DOHH2 (cell line): Measurements from ENCODE around the gene SEPTIN10.

Experiments
- H3F3A ChIP-seq: fragments of 200-600 bp; sonication (generic), shearing (Covaris generic); 2 replicates; pipeline ENCODE4 v1.6.0; 2016; ENCODE audit warnings: antibody characterized with exemption, mild to moderate bottlenecking; ENCODE audit not compliant: control insufficient read depth, insufficient read depth
- H3K27ac ChIP-seq: fragments of 200-600 bp; sonication (generic); 2 replicates; pipeline ENCODE4 v1.5.1; 2014; ENCODE audit warnings: low read depth, mild to moderate bottlenecking, low read length, moderate library complexity
- H3K27me3 ChIP-seq: fragments of 200-600 bp; sonication (generic); 2 replicates; pipeline ENCODE4 v1.6.1; 2014; ENCODE audit warnings: mild to moderate bottlenecking, low read length, mixed read lengths; ENCODE audit not compliant: control insufficient read depth
- H3K36me3 ChIP-seq: fragments of 200-600 bp; sonication (generic); 2 replicates; pipeline ENCODE4 v1.6.1; 2014; ENCODE audit warnings: mild to moderate bottlenecking, low read length, moderate library complexity, mixed read lengths; ENCODE audit not compliant: control insufficient read depth
- H3K4me1 ChIP-seq: fragments of 200-600 bp; sonication (generic); 2 replicates; pipeline ENCODE4 v1.6.1; 2014; ENCODE audit warnings: mild to moderate bottlenecking, low read length, mixed read lengths; ENCODE audit not compliant: control insufficient read depth
- H3K4me2 ChIP-seq: fragments of 200-600 bp; sonication (generic); 2 replicates; pipeline ENCODE4 v1.6.0; 2014; ENCODE audit warnings: mild to moderate bottlenecking, low read length, moderate library complexity
- H3K4me3 ChIP-seq: fragments of 200-600 bp; sonication (generic); 2 replicates; pipeline ENCODE4 v1.5.1; 2014; ENCODE audit warnings: mild to moderate bottlenecking, low read length, mixed read lengths
- H3K79me2 ChIP-seq: fragments of 200-600 bp; sonication (generic); 2 replicates; pipeline ENCODE4 v1.6.1; 2014; ENCODE audit warnings: mild to moderate bottlenecking, low read length, mixed read lengths; ENCODE audit not compliant: control insufficient read depth
- H3K9me2 ChIP-seq: fragments of 200-600 bp; sonication (generic); replicated peaks from 2 replicates; pipeline ENCODE4 v1.6.1; 2014; ENCODE audit warnings: mild to moderate bottlenecking, low read length, mixed read lengths; ENCODE audit not compliant: control insufficient read depth
- H3K9me3 ChIP-seq: fragments of 200-600 bp; sonication (generic); 2 replicates; pipeline ENCODE4 v1.6.1; 2014; ENCODE audit warnings: antibody characterized with exemption, low read length, mixed read lengths; ENCODE audit not compliant: control insufficient read depth, insufficient read depth
- H4K20me1 ChIP-seq: fragments of 200-600 bp; sonication (generic); 2 replicates; pipeline ENCODE4 v1.6.0; 2014; ENCODE audit warnings: low read depth, mild to moderate bottlenecking, antibody characterized with exemption, low read length, moderate library complexity; ENCODE audit not compliant: control insufficient read depth, insufficient read depth
- CTCF ChIP-seq: fragments of 200-600 bp; sonication (generic); IDR thresholded peaks from one replicate; pipeline ENCODE4 v1.5.1; 2014; ENCODE audit warnings: antibody characterized with exemption, mild to moderate bottlenecking, low read depth, low read length; ENCODE audit not compliant: poor library complexity, severe bottlenecking
- EZH2phosphoT487 ChIP-seq: fragments of 200-600 bp; sonication (generic); IDR thresholded peaks from 2 replicates; pipeline ENCODE4 v1.6.1; 2017; ENCODE audit warnings: borderline replicate concordance, mild to moderate bottlenecking, antibody characterized with exemption, low read length, moderate library complexity, mixed read lengths

Gene SEPTIN10

GRCh38 chr2:109549016-109549590 is 64.7 kb downstream of the SEPTIN10 start:
- Histone ChIP-seq H4K20me1 (no peaks in the 10 kb centered on the region), H3K27ac (no peak overlapping the region), H3K9me2 (no peaks in the 10 kb centered on the region), H3K9me3 (no peaks in the 10 kb centered on the region), H3K36me3 (no peaks in the 10 kb centered on the region), H3K4me1 (no peaks in the 10 kb centered on the region), H3K4me3 (no peak overlapping the region), H3K27me3 (no peaks in the 10 kb centered on the region), H3K79me2 (no peaks in the 10 kb centered on the region), H3F3A (no peaks in the 10 kb centered on the region), H3K4me2 (no peak overlapping the region)
- TF ChIP-seq EZH2phosphoT487 (no peak), CTCF (no peak)

DNA sequence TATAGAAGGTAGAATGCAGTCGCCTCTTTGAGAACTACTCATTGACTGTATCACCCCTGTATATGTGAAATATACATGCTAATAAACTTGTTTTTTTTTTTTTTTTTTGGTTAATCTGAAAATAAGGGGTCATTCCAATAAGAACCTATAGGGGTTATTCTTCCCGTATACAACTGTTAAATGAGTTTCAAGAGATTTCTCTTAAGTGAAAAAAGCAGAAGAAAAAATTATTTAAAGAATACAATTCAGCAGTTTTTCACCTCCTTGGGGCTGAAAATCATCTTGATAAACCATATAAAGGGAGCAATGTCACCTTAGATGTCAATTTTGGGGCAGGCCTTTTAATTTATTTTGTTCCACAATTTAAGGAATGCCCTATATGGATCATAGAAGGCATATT is 66.5 kb downstream of the SEPTIN10 start:
- no peak overlapping the region for H3K4me3 ChIP-seq
- no peaks in the 10 kb centered on the region for H3K27me3 ChIP-seq
- no peaks in the 10 kb centered on the region for H3K9me2 ChIP-seq
- no peaks in the 10 kb centered on the region for H3F3A ChIP-seq
- H3K9me3 ChIP-seq: no peaks in the 10 kb centered on the region
- H3K27ac ChIP-seq: no peak overlapping the region
- no peaks in the 10 kb centered on the region for H3K36me3 ChIP-seq
- TF ChIP-seq EZH2phosphoT487 (no peak), CTCF (no peak)
- no peaks in the 10 kb centered on the region for H3K4me1 ChIP-seq
- H3K79me2 ChIP-seq: no peaks in the 10 kb centered on the region
- H3K4me2 ChIP-seq: no peak overlapping the region
- no peaks in the 10 kb centered on the region for H4K20me1 ChIP-seq

DNA sequence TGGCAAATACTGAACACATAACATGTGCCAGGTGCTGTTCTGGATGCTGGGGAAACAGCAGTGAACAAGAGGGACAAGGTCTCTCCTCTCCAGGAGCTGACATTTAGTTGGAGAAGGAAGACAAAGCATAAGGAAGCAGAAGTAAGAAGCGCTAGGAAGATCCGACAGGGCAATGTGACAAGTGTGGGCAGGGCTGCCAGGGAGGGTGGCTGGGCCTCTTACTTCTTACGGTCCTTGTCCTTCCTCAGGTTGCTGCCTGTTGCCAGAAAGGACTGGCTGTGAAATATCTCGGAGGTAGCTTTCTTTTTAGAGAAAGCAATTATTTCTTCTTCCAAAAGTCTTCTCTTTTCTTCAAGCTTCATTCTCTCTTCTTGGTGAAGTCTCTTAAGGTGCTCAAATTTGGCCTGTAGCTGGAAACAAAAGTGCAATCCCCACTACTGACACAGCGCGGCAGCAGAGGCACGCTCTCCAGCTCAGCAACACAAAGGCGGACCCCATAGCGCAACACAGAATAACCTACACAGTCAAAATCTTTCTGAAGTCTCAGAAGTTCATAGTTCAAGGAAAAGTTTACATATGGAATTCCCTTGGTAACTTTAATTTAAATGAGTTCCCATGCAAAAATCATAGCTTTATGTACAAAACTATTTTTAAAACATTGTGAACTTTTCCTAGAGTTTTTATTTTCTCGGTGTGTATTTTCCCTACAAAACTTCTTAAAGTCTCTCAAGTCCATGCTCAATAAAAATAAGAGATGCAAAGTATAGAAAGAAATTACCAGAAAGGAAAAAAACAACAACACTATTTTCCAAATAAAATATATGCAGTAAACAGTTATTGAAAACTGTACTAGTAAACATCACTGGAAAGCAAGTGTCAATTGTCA is 67.7 kb downstream of the SEPTIN10 start:
- Histone ChIP-seq H3K36me3 (no peaks in the 10 kb centered on the region), H3K9me3 (no peaks in the 10 kb centered on the region), H3K27me3 (no peaks in the 10 kb centered on the region), H3K4me2 (no peak overlapping the region), H3F3A (no peaks in the 10 kb centered on the region), H3K79me2 (no peaks in the 10 kb centered on the region), H3K27ac (no peak overlapping the region), H4K20me1 (no peaks in the 10 kb centered on the region), H3K4me1 (no peaks in the 10 kb centered on the region), H3K4me3 (no peak overlapping the region), H3K9me2 (no peaks in the 10 kb centered on the region)
- TF ChIP-seq CTCF (peak; percentile 76), EZH2phosphoT487 (no peak)
